ENCODE measurements around the gene COX6B2.

Gene COX6B2

GRCh38 chr19:55345818-55346724, 8.4 kb downstream of the COX6B2 start (continued):
- no peak for TF ChIP-seq ZNF670 (tag by site-specific recombination; IDR thresholded peaks at IDR 0.05; ENCODE audit: low read depth)
- 0 out of 2 replicates have a peak, but pooled peaks have one; percentile 30 for TF ChIP-seq PBX3 (CRISPR knock-in tag; IDR thresholded peaks at IDR 0.05)
- TF ChIP-seq ZFP69B (tag by site-specific recombination; IDR thresholded peaks at IDR 0.05) = no peak
- TF ChIP-seq KLF8 (tag by site-specific recombination; IDR thresholded peaks at IDR 0.05) = peak; percentile 67; the same call in 1 of the 2 replicates
- TF ChIP-seq ZNF626 (tag by site-specific recombination; IDR thresholded peaks at IDR 0.05) = no peak
- no peak for TF ChIP-seq ZBTB21 (tag by site-specific recombination; IDR thresholded peaks at IDR 0.05)
- TF ChIP-seq ZNF792 (tag by site-specific recombination; IDR thresholded peaks at IDR 0.05) = no peak
- TF ChIP-seq ZNF10 (tag by site-specific recombination; IDR thresholded peaks at IDR 0.05) = peak; percentile 71; the same call in 1 of the 2 replicates
- TF ChIP-seq, protein P1, sequence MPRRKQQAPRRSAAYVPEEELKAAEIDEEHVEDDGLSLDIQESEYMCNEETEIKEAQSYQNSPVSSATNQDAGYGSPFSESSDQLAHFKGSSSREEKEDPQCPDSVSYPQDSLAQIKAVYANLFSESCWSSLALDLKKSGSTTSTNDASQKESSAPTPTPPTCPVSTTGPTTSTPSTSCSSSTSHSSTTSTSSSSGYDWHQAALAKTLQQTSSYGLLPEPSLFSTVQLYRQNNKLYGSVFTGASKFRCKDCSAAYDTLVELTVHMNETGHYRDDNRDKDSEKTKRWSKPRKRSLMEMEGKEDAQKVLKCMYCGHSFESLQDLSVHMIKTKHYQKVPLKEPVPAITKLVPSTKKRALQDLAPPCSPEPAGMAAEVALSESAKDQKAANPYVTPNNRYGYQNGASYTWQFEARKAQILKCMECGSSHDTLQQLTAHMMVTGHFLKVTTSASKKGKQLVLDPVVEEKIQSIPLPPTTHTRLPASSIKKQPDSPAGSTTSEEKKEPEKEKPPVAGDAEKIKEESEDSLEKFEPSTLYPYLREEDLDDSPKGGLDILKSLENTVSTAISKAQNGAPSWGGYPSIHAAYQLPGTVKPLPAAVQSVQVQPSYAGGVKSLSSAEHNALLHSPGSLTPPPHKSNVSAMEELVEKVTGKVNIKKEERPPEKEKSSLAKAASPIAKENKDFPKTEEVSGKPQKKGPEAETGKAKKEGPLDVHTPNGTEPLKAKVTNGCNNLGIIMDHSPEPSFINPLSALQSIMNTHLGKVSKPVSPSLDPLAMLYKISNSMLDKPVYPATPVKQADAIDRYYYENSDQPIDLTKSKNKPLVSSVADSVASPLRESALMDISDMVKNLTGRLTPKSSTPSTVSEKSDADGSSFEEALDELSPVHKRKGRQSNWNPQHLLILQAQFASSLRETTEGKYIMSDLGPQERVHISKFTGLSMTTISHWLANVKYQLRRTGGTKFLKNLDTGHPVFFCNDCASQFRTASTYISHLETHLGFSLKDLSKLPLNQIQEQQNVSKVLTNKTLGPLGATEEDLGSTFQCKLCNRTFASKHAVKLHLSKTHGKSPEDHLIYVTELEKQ (tag by site-specific recombination; IDR thresholded peaks at IDR 0.05; ENCODE audit: borderline replicate concordance) = no peak
- TF ChIP-seq ZNF354C (tag by site-specific recombination; IDR thresholded peaks at IDR 0.05; ENCODE audit: borderline replicate concordance, low read depth) = no peak
- TF ChIP-seq ZBTB8A (tag by site-specific recombination; IDR thresholded peaks at IDR 0.05) = 0 out of 2 replicates have a peak, but pooled peaks have one; percentile 27
- TF ChIP-seq KLF10 (tag by site-specific recombination; IDR thresholded peaks at IDR 0.05) = peak; percentile 54; the same call in 1 of the 2 replicates

- POLR2A ChIA-PET = interaction anchor here (0.6 to 1.7 kb wide), 5 partner anchors 10 to 63 kb away, joined by 3 to 5 read pairs (median 4); partner anchors contain the start of gene UBE2S
- H3K27ac ChIP-seq (ENCODE audit: extremely low read depth, low read depth, low read length) = no peak overlapping the region
These were observed 9.3 kb downstream of the COX6B2 start for GRCh38 chr19:55345101-55345817.

DNA sequence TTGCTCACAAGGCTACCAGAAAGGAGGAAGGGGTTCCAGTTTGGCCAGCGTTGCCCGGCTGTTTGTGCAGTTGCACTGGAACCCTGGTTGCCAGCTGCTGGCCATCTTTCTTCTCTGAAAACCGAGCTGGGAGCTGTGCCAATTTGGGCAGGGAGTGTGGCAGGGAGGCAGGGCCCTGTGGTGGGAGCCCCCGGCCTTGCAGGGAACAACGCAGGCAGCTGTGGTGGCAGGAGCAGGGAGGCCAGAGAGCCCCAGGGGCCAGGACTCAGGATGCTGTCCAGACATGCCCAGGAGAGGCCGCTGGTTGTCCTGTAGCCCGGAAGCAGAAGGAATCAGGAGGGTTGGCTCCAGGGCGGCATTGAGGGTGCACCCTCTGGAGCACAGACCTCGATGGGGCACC, 10.1 kb downstream of the COX6B2 start:
- ChIA-PET POLR2A (interaction anchor here (0.7 to 1.7 kb wide), 3 partner anchors 24 to 104 kb away, joined by 3 to 5 read pairs (median 5); no protein-coding TSS in a partner anchor), CTCF (interaction anchor here (1.6 kb wide), 1 partner anchor 52 kb away, joined by 3 read pairs; no protein-coding TSS in a partner anchor)
- Histone ChIP-seq H3K4me1 (ENCODE audit: control insufficient read depth, insufficient read depth, low read length) (peaks cover 13% of the 10 kb centered on the region), H3K36me3 (ENCODE audit: control insufficient read depth in 2 of 2, insufficient read depth in 1 of 2, low read length in 2 of 2) (peaks cover 3 to 58% of the 10 kb centered on the region in 2 experiments), H3K4me3 (ENCODE audit: low read depth, low read length) (no peak overlapping the region), H3K27ac (ENCODE audit: extremely low read depth, low read depth, low read length) (peak overlapping the region; percentile 53; the same call in 1 of the 2 replicates), H3K9me3 (ENCODE audit: control insufficient read depth, insufficient read depth, low read depth, low read length) (no peaks in the 10 kb centered on the region)
- TF ChIP-seq TRIM28 (IDR thresholded peaks at IDR 0.05; ENCODE audit: borderline replicate concordance, low read length) = no peak
- no peak for TF ChIP-seq REST (tag by site-specific recombination; IDR thresholded peaks at IDR 0.05)
- TF ChIP-seq GLIS2 (tag by site-specific recombination; IDR thresholded peaks at IDR 0.05) = peak; percentile 40
- TF ChIP-seq ZIC2 (tag by site-specific recombination; IDR thresholded peaks at IDR 0.05) = peak; percentile 66
- no peak for TF ChIP-seq ZNF133 (tag by site-specific recombination; IDR thresholded peaks at IDR 0.05)

More at GRCh38 chr19:55345101-55345817, 9.3 kb downstream of the COX6B2 start:
- TF ChIP-seq SP2 (tag by site-specific recombination; IDR thresholded peaks at IDR 0.05) (peak; percentile 28; the same call in 1 of the 2 replicates), ZNF416 (tag by site-specific recombination; IDR thresholded peaks at IDR 0.05) (no peak), ZNF404 (tag by site-specific recombination; IDR thresholded peaks at IDR 0.05) (no peak), ZNF133 (tag by site-specific recombination; IDR thresholded peaks at IDR 0.05) (no peak), GLIS2 (tag by site-specific recombination; IDR thresholded peaks at IDR 0.05) (peak; percentile 75)
- Histone ChIP-seq H3K36me3 (ENCODE audit: control insufficient read depth in 2 of 2, insufficient read depth in 1 of 2, low read length in 2 of 2) (peaks cover 3 to 59% of the 10 kb centered on the region in 2 experiments), H3K9me3 (ENCODE audit: control insufficient read depth, insufficient read depth, low read depth, low read length) (no peaks in the 10 kb centered on the region), H3K4me1 (ENCODE audit: control insufficient read depth, insufficient read depth, low read length) (peaks cover 11% of the 10 kb centered on the region), H3K4me3 (ENCODE audit: low read depth, low read length) (no peak overlapping the region)
- CTCF ChIA-PET = interaction anchor here (1.0 to 1.6 kb wide), 4 partner anchors 14 to 279 kb away, joined by 3 to 5 read pairs (median 4); partner anchors contain the start of gene ZNF784

Measured in HEK293 (cell line).